ENCODE results near the gene MBLAC1. TPM values are rescaled to one million over a fixed set of nuclear protein-coding genes. Genes with fewer than 3 reads are reported as not detected.

MBLAC1 gene
- total RNA-seq, 1 donor from 2014 or later, result 2.8 TPM

- TF ChIP-seq CTCF (conservative IDR thresholded peaks at IDR 0.05), result no peak
- peaks cover 15% of the 10 kb centered on the region for H3K36me3 Mint-ChIP-seq
Measured at GRCh38 chr7:100115026-100115425, 11.7 kb upstream of the MBLAC1 start.

GRCh38 chr7:100118388-100119071 lies 8.2 kb upstream of the MBLAC1 start:
- TF ChIP-seq CTCF (conservative IDR thresholded peaks at IDR 0.05), result no peak
- H3K4me3 Mint-ChIP-seq, result peak overlapping the region; percentile 95
- no peaks in the 10 kb centered on the region for H3K27me3 Mint-ChIP-seq
- H3K4me1 Mint-ChIP-seq (ENCODE audit: unreplicated experiment), result peaks cover 7% of the 10 kb centered on the region
- peaks cover 12% of the 10 kb centered on the region for H3K36me3 Mint-ChIP-seq
- peak overlapping the region; percentile 99 for H3K27ac Mint-ChIP-seq
- H3K9me3 Mint-ChIP-seq, result no peaks in the 10 kb centered on the region
- no peak for DNase-seq (ENCODE audit: extremely low spot score, unreplicated experiment)

More at GRCh38 chr7:100115026-100115425, 11.7 kb upstream of the MBLAC1 start:
- DNase-seq (ENCODE audit: extremely low spot score, unreplicated experiment), result no peak
- Mint-ChIP-seq H3K9me3 (no peaks in the 10 kb centered on the region), H3K4me3 (no peak overlapping the region), H3K27ac (no peak overlapping the region), H3K4me1 (ENCODE audit: unreplicated experiment) (no peaks in the 10 kb centered on the region), H3K27me3 (no peaks in the 10 kb centered on the region)

- no peaks in the 10 kb centered on the region for H3K27me3 Mint-ChIP-seq
- H3K27ac Mint-ChIP-seq, result peak within 1 kb of the TSS; percentile 99
- peak within 1 kb of the TSS; percentile 95 for H3K4me3 Mint-ChIP-seq
- peak; percentile 43 for TF ChIP-seq CTCF (conservative IDR thresholded peaks at IDR 0.05)
- H3K9me3 Mint-ChIP-seq, result no peaks in the 10 kb centered on the region
- peaks cover 12% of the 10 kb centered on the region for H3K36me3 Mint-ChIP-seq
- peaks cover 8% of the 10 kb centered on the region for H3K4me1 Mint-ChIP-seq (ENCODE audit: unreplicated experiment)
- peak; percentile 92 for DNase-seq (ENCODE audit: extremely low spot score, unreplicated experiment)
Measured at GRCh38 chr7:100119072-100119969, 7.4 kb upstream of the MBLAC1 start, which contains the start of the genes CNPY4 and TAF6. Gene CNPY4, plus strand, starts transcription at chr7:100119634. Its CDS starts 111 bp downstream, at chr7:100119745. Gene TAF6, minus strand, starts transcription at chr7:100119358. Its CDS starts 5,149 bp downstream, at chr7:100114209.

- peak overlapping the region; percentile 99 for H3K27ac Mint-ChIP-seq
- peaks cover 12% of the 10 kb centered on the region for H3K36me3 Mint-ChIP-seq
- peak overlapping the region; percentile 95 for H3K4me3 Mint-ChIP-seq
- DNase-seq (ENCODE audit: extremely low spot score, unreplicated experiment), result no peak
- no peaks in the 10 kb centered on the region for H3K9me3 Mint-ChIP-seq
- TF ChIP-seq CTCF (conservative IDR thresholded peaks at IDR 0.05), result no peak
- peaks cover 13% of the 10 kb centered on the region for H3K4me1 Mint-ChIP-seq (ENCODE audit: unreplicated experiment)
- H3K27me3 Mint-ChIP-seq, result no peaks in the 10 kb centered on the region
Measured at GRCh38 chr7:100119970-100120732, 6.6 kb upstream of the MBLAC1 start.

- H3K27ac Mint-ChIP-seq, result peak overlapping the region; percentile 99
- no peak for TF ChIP-seq CTCF (conservative IDR thresholded peaks at IDR 0.05)
- H3K4me1 Mint-ChIP-seq (ENCODE audit: unreplicated experiment), result peaks cover 13% of the 10 kb centered on the region
- peaks cover 12% of the 10 kb centered on the region for H3K36me3 Mint-ChIP-seq
- H3K9me3 Mint-ChIP-seq, result no peaks in the 10 kb centered on the region
- H3K27me3 Mint-ChIP-seq, result no peaks in the 10 kb centered on the region
- no peak for DNase-seq (ENCODE audit: extremely low spot score, unreplicated experiment)
- peak overlapping the region; percentile 95 for H3K4me3 Mint-ChIP-seq
Measured at GRCh38 chr7:100120733-100121036, 6.1 kb upstream of the MBLAC1 start.
